ENCODE data around the gene PAK4. TPM values are rescaled to one million over a fixed set of nuclear protein-coding genes. Genes with fewer than 3 reads are reported as not detected.

PAK4 gene
- total RNA-seq, 1 experiment from 2014 or later, result 69.8 TPM

DNA sequence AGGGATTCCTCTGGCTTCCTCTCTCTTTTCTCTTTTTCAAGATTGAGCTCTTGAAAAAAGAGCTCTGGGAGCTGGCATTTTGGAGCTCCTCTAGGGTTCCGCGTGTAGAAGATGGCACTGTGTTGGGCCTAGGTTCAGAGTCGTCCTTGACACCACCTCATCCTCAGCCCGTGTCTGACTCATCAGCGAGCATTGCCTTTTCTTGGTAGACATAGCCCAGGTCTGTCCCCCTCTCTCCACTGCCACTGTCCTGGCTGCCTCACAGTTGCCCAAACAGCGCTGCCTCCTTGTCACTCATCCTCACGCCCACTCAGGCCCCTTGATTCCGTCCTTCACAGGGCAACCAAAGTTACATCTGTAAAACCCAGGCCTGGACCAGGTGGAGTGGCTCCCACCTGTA lies 24.6 kb downstream of the PAK4 start (continued):
- TF ChIP-seq, protein P1, sequence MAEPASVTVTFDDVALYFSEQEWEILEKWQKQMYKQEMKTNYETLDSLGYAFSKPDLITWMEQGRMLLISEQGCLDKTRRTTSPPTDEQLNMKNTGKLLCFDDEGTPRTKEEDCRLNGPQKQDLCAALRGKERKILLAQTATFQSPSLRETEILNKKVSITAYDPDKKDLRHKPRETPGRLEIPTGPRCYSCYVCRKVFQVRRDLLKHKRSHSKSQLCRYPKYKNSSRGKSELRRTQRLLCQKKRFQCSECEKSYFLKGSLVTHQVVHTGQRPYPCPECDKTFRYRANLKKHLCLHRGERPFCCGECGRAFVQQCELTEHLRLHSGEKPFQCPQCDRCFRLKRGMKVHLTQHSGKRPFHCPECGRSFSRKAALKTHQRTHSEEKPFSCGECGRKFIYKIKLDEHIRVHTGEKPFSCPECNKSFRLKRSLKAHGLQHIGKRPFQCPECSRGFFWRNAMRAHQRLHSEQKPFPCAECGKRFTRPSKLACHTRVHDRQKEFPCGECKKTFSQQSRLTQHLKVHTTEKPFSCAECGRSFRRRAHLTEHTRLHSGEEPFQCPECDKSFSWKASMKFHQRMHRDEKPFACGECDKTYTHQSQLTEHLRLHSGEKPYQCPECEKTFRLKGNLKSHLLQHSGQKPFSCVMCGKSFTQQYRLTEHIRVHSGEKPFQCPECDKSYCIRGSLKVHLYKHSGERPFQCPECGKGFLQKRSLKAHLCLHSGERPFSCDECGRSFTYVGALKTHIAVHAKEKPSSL (CRISPR knock-in tag; conservative IDR thresholded peaks at IDR 0.05), result no peak
- TF ChIP-seq, protein P2, sequence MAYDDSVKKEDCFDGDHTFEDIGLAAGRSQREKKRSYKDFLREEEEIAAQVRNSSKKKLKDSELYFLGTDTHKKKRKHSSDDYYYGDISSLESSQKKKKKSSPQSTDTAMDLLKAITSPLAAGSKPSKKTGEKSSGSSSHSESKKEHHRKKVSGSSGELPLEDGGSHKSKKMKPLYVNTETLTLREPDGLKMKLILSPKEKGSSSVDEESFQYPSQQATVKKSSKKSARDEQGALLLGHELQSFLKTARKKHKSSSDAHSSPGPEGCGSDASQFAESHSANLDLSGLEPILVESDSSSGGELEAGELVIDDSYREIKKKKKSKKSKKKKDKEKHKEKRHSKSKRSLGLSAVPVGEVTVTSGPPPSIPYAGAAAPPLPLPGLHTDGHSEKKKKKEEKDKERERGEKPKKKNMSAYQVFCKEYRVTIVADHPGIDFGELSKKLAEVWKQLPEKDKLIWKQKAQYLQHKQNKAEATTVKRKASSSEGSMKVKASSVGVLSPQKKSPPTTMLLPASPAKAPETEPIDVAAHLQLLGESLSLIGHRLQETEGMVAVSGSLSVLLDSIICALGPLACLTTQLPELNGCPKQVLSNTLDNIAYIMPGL (CRISPR knock-in tag; IDR thresholded peaks at IDR 0.05), result no peak
- TF ChIP-seq, protein P3, sequence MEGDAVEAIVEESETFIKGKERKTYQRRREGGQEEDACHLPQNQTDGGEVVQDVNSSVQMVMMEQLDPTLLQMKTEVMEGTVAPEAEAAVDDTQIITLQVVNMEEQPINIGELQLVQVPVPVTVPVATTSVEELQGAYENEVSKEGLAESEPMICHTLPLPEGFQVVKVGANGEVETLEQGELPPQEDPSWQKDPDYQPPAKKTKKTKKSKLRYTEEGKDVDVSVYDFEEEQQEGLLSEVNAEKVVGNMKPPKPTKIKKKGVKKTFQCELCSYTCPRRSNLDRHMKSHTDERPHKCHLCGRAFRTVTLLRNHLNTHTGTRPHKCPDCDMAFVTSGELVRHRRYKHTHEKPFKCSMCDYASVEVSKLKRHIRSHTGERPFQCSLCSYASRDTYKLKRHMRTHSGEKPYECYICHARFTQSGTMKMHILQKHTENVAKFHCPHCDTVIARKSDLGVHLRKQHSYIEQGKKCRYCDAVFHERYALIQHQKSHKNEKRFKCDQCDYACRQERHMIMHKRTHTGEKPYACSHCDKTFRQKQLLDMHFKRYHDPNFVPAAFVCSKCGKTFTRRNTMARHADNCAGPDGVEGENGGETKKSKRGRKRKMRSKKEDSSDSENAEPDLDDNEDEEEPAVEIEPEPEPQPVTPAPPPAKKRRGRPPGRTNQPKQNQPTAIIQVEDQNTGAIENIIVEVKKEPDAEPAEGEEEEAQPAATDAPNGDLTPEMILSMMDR (IDR thresholded peaks at IDR 0.05), result no peak
- TF ChIP-seq CREM (CRISPR knock-in tag; IDR thresholded peaks at IDR 0.05) (no peak), E2F5 (CRISPR knock-in tag; IDR thresholded peaks at IDR 0.05) (no peak), ERG (CRISPR knock-in tag; IDR thresholded peaks at IDR 0.05) (no peak), ETV6 (CRISPR knock-in tag; IDR thresholded peaks at IDR 0.05) (no peak), NFATC4 (CRISPR knock-in tag; IDR thresholded peaks at IDR 0.05) (no peak), SMAD4 (CRISPR knock-in tag; IDR thresholded peaks at IDR 0.05) (no peak)
- TF ChIP-seq, protein P4, sequence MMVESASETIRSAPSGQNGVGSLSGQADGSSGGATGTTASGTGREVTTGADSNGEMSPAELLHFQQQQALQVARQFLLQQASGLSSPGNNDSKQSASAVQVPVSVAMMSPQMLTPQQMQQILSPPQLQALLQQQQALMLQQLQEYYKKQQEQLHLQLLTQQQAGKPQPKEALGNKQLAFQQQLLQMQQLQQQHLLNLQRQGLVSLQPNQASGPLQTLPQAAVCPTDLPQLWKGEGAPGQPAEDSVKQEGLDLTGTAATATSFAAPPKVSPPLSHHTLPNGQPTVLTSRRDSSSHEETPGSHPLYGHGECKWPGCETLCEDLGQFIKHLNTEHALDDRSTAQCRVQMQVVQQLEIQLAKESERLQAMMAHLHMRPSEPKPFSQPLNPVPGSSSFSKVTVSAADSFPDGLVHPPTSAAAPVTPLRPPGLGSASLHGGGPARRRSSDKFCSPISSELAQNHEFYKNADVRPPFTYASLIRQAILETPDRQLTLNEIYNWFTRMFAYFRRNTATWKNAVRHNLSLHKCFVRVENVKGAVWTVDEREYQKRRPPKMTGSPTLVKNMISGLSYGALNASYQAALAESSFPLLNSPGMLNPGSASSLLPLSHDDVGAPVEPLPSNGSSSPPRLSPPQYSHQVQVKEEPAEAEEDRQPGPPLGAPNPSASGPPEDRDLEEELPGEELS (CRISPR knock-in tag; IDR thresholded peaks at IDR 0.05), result no peak

GRCh38 chr19:39150807-39151600 lies 25.4 kb downstream of the PAK4 start:
- H3K4me1 Mint-ChIP-seq, result peaks cover 41% of the 10 kb centered on the region

More at GRCh38 chr19:39150807-39151600, 25.4 kb downstream of the PAK4 start:
- no peak overlapping the region for H3K4me3 Mint-ChIP-seq
- TF ChIP-seq E2F5 (CRISPR knock-in tag; IDR thresholded peaks at IDR 0.05) (no peak), ERG (CRISPR knock-in tag; IDR thresholded peaks at IDR 0.05) (no peak), JUN (CRISPR knock-in tag; IDR thresholded peaks at IDR 0.05) (no peak)
- ChIA-PET CTCF (interaction anchor here (0.8 to 1.2 kb wide), 2 partner anchors 22 to 99 kb away, joined by 3 read pairs; no protein-coding TSS in a partner anchor), POLR2A (no interaction called here)
- H3K27me3 Mint-ChIP-seq (ENCODE audit: low read depth), result no peaks in the 10 kb centered on the region
- no peak for ATAC-seq
- DNase-seq (ENCODE audit: low spot score), result no peak
- 0 out of 2 replicates have a peak overlapping the region, but pooled peaks have one; percentile 33 for H3K27ac Mint-ChIP-seq
- H3K36me3 Mint-ChIP-seq, result peaks cover 12% of the 10 kb centered on the region
- H3K9me3 Mint-ChIP-seq, result peaks cover 6% of the 10 kb centered on the region
